Activated CD4-positive, alpha-beta memory T cell treated with anti-CD3 and anti-CD28 coated beads for 36 hours (primary cell): ENCODE data around the gene MYADML2. TPM values are rescaled to one million over a fixed set of nuclear protein-coding genes. Genes with fewer than 3 reads are reported as not detected.

Experiments
- CTCF ChIA-PET: fragments of 350-600 bp; sonication (Branson Sonifier 250); formaldehyde crosslinking; loops from one replicate; lab custom pipeline; 2021; ENCODE audit warnings: antibody characterized with exemption, inconsistent platforms; lab: Charles Lee
- POLR2A ChIA-PET: fragments of 350-600 bp; sonication (Branson Sonifier 250); formaldehyde crosslinking; loops from one replicate; lab custom pipeline; 2021; ENCODE audit warnings: antibody characterized with exemption; lab: Charles Lee
- DNase-seq: peaks from one replicate; pipeline ENCODE4 v3.0.0-alpha.2; 2020
- H3K27ac Mint-ChIP-seq: one replicate; pipeline ENCODE4 v1.8.0; 2021; ENCODE audit warnings: mixed read lengths
- H3K27me3 Mint-ChIP-seq: one replicate; pipeline ENCODE4 v1.8.0; 2021; ENCODE audit warnings: mixed read lengths
- H3K36me3 Mint-ChIP-seq: one replicate; pipeline ENCODE4 v1.8.0; 2021; ENCODE audit warnings: mixed read lengths
- H3K4me1 Mint-ChIP-seq: one replicate; pipeline ENCODE4 v1.8.0; 2021; ENCODE audit warnings: low read depth, mixed read lengths
- H3K4me3 Mint-ChIP-seq: one replicate; pipeline ENCODE4 v1.8.0; 2021; ENCODE audit warnings: mild to moderate bottlenecking, mixed read lengths
- H3K9me3 Mint-ChIP-seq: one replicate; pipeline ENCODE4 v1.8.0; 2021; ENCODE audit warnings: mixed read lengths
- intact Hi-C: fragments of 100-400 bp; cut with micrococcal nuclease; formaldehyde crosslinking; loops from one replicate; pipeline ENCODE4 v1.15.1; 2023
- total RNA-seq, 2 experiments: library from RNA; stranded (reverse); gene quantifications; one replicate each; pipeline ENCODE4 v1.2.3, GENCODE V29; 2021

MYADML2 gene
- total RNA-seq, 2 experiments from 2014 or later: not detected

- no peaks in the 10 kb centered on the region for H3K9me3 Mint-ChIP-seq
- DNase-seq: no peak
- H3K27ac Mint-ChIP-seq: no peak overlapping the region
- CTCF ChIA-PET: no interaction called here
- peaks cover 11% of the 10 kb centered on the region for H3K27me3 Mint-ChIP-seq
- POLR2A ChIA-PET: no interaction called here
- H3K36me3 Mint-ChIP-seq: peaks cover 28% of the 10 kb centered on the region
- peaks cover 11% of the 10 kb centered on the region for H3K4me1 Mint-ChIP-seq
- H3K4me3 Mint-ChIP-seq: peak overlapping the region; percentile 0
- intact Hi-C loops: no loop called here
Measured at GRCh38 chr17:81931189-81931556, 15.9 kb downstream of the MYADML2 start.

GRCh38 chr17:81930142-81931125, 16.6 kb downstream of the MYADML2 start:
- intact Hi-C loops: no loop called here
- no peak for DNase-seq
- ChIA-PET POLR2A (no interaction called here), CTCF (interaction anchor here (1.0 to 1.3 kb wide), 2 partner anchors 29 to 91 kb away, joined by 3 to 4 read pairs; no protein-coding TSS in a partner anchor)
- peak overlapping the region; percentile 8 for H3K4me3 Mint-ChIP-seq
- H3K36me3 Mint-ChIP-seq: peaks cover 22% of the 10 kb centered on the region
- H3K27me3 Mint-ChIP-seq: peaks cover 11% of the 10 kb centered on the region
- no peak overlapping the region for H3K27ac Mint-ChIP-seq
- peaks cover 11% of the 10 kb centered on the region for H3K4me1 Mint-ChIP-seq
- no peaks in the 10 kb centered on the region for H3K9me3 Mint-ChIP-seq

GRCh38 chr17:81929253-81930141, 17.5 kb downstream of the MYADML2 start:
- H3K4me1 Mint-ChIP-seq: peaks cover 15% of the 10 kb centered on the region
- peaks cover 14% of the 10 kb centered on the region for H3K36me3 Mint-ChIP-seq
- no peaks in the 10 kb centered on the region for H3K9me3 Mint-ChIP-seq
- no peak for DNase-seq
- H3K27ac Mint-ChIP-seq: no peak overlapping the region
- intact Hi-C loops: loop anchor here (5.0 kb wide), 1 partner anchor 57 kb away; the partner anchor contains the start of gene ARHGDIA
- H3K27me3 Mint-ChIP-seq: peaks cover 11% of the 10 kb centered on the region
- ChIA-PET CTCF (interaction anchor here (1.0 to 1.4 kb wide), 3 partner anchors 30 to 177 kb away, joined by 3 to 4 read pairs (median 4); no protein-coding TSS in a partner anchor), POLR2A (interaction anchor here (0.6 kb wide), 1 partner anchor 12 kb away, joined by 3 read pairs; no protein-coding TSS in a partner anchor)
- H3K4me3 Mint-ChIP-seq: peak overlapping the region; percentile 8

- DNase-seq: no peak
- H3K27me3 Mint-ChIP-seq: peaks cover 11% of the 10 kb centered on the region
- CTCF ChIA-PET: interaction anchor here (1.0 to 2.2 kb wide), 5 partner anchors 10 to 178 kb away, joined by 3 to 6 read pairs (median 4); no protein-coding TSS in a partner anchor
- intact Hi-C loops: loop anchor here (5.0 kb wide), 1 partner anchor 56 kb away; the partner anchor contains the start of gene ARHGDIA
- no peak overlapping the region for H3K27ac Mint-ChIP-seq
- H3K4me3 Mint-ChIP-seq: peak overlapping the region; percentile 66
- H3K9me3 Mint-ChIP-seq: no peaks in the 10 kb centered on the region
- H3K4me1 Mint-ChIP-seq: peaks cover 15% of the 10 kb centered on the region
- peaks cover 9% of the 10 kb centered on the region for H3K36me3 Mint-ChIP-seq
- POLR2A ChIA-PET: interaction anchor here (1.2 kb wide), 1 partner anchor 8 kb away, joined by 6 read pairs; the partner anchor contains the start of gene PYCR1
Measured at GRCh38 chr17:81928544-81929252, 18.3 kb downstream of the MYADML2 start.

GRCh38 chr17:81927653-81928543, 19.1 kb downstream of the MYADML2 start, which contains the start of gene MAFG:
Gene MAFG (minus strand): TSS chr17:81927735. CDS start chr17:81923185, 4,550 bp downstream.
- peaks cover 15% of the 10 kb centered on the region for H3K4me1 Mint-ChIP-seq
- POLR2A ChIA-PET: interaction anchor here (0.9 to 1.7 kb wide), 6 partner anchors 9 to 358 kb away, joined by 3 to 6 read pairs (median 4); partner anchors contain the start of genes MCRIP1 and PYCR1
- intact Hi-C loops: loop anchor here (5.0 kb wide), 1 partner anchor 56 kb away; the partner anchor contains the start of gene ARHGDIA

GRCh38 chr17:81927152-81927652, 19.8 kb downstream of the MYADML2 start:
- POLR2A ChIA-PET: interaction anchor here (0.6 to 2.1 kb wide), 8 partner anchors 10 to 95 kb away, joined by 3 to 7 read pairs (median 3); partner anchors contain the start of genes MCRIP1, PCYT2 and SIRT7
- H3K36me3 Mint-ChIP-seq: peaks cover 1% of the 10 kb centered on the region
- peaks cover 15% of the 10 kb centered on the region for H3K4me1 Mint-ChIP-seq
- CTCF ChIA-PET: interaction anchor here (0.6 to 2.2 kb wide), 8 partner anchors 10 to 111 kb away, joined by 3 to 6 read pairs (median 4); partner anchors contain the start of genes LRRC45 and SIRT7
- peaks cover 11% of the 10 kb centered on the region for H3K27me3 Mint-ChIP-seq
- intact Hi-C loops: loop anchor here (5.0 kb wide), 1 partner anchor 55 kb away; the partner anchor contains the start of gene ARHGDIA
- peak overlapping the region; percentile 57 for H3K4me3 Mint-ChIP-seq
- H3K27ac Mint-ChIP-seq: peak overlapping the region; percentile 69
- no peaks in the 10 kb centered on the region for H3K9me3 Mint-ChIP-seq
- DNase-seq: no peak

More at GRCh38 chr17:81927653-81928543, 19.1 kb downstream of the MYADML2 start, which contains the start of gene MAFG:
- no peaks in the 10 kb centered on the region for H3K9me3 Mint-ChIP-seq
- H3K4me3 Mint-ChIP-seq: peak within 1 kb of the TSS; percentile 83
- DNase-seq: peak; percentile 92
- CTCF ChIA-PET: interaction anchor here (0.6 to 2.2 kb wide), 10 partner anchors 10 to 199 kb away, joined by 3 to 6 read pairs (median 4); partner anchors contain the start of genes LRRC45 and SIRT7
- H3K36me3 Mint-ChIP-seq: peaks cover 2% of the 10 kb centered on the region
- peak within 1 kb of the TSS; percentile 87 for H3K27ac Mint-ChIP-seq
- H3K27me3 Mint-ChIP-seq: peaks cover 11% of the 10 kb centered on the region

- peak overlapping the region; percentile 83 for H3K4me3 Mint-ChIP-seq
- ChIA-PET CTCF (interaction anchor here (0.7 to 2.2 kb wide), 5 partner anchors 9 to 112 kb away, joined by 3 to 7 read pairs (median 5); no protein-coding TSS in a partner anchor), POLR2A (interaction anchor here (0.6 to 2.1 kb wide), 8 partner anchors 9 to 95 kb away, joined by 3 to 7 read pairs (median 3); partner anchors contain the start of genes MCRIP1, PCYT2 and SIRT7)
- peaks cover 11% of the 10 kb centered on the region for H3K27me3 Mint-ChIP-seq
- peaks cover 4% of the 10 kb centered on the region for H3K36me3 Mint-ChIP-seq
- intact Hi-C loops: loop anchor here (5.0 kb wide), 1 partner anchor 54 kb away; the partner anchor contains the start of gene ARHGDIA
- H3K9me3 Mint-ChIP-seq: no peaks in the 10 kb centered on the region
- H3K4me1 Mint-ChIP-seq: peaks cover 15% of the 10 kb centered on the region
- DNase-seq: peak; percentile 78
- H3K27ac Mint-ChIP-seq: peak overlapping the region; percentile 87
Measured at GRCh38 chr17:81926451-81927151, 20.4 kb downstream of the MYADML2 start.

- H3K27ac Mint-ChIP-seq: peak overlapping the region; percentile 87
- peak overlapping the region; percentile 83 for H3K4me3 Mint-ChIP-seq
- H3K9me3 Mint-ChIP-seq: no peaks in the 10 kb centered on the region
- H3K36me3 Mint-ChIP-seq: peaks cover 7% of the 10 kb centered on the region
- POLR2A ChIA-PET: interaction anchor here (0.8 to 2.1 kb wide), 5 partner anchors 9 to 57 kb away, joined by 3 to 7 read pairs (median 3); partner anchors contain the start of genes PCYT2 and SIRT7
- CTCF ChIA-PET: interaction anchor here (0.7 to 1.4 kb wide), 3 partner anchors 9 to 96 kb away, joined by 3 to 7 read pairs (median 5); no protein-coding TSS in a partner anchor
- intact Hi-C loops: loop anchor here (5.0 kb wide), 1 partner anchor 54 kb away; the partner anchor contains the start of gene ARHGDIA
- peaks cover 15% of the 10 kb centered on the region for H3K4me1 Mint-ChIP-seq
- peaks cover 11% of the 10 kb centered on the region for H3K27me3 Mint-ChIP-seq
- DNase-seq: no peak
Measured at GRCh38 chr17:81925860-81926450, 21.1 kb downstream of the MYADML2 start.
